Measurements from ENCODE around the gene MAPT. TPM values are rescaled to one million over a fixed set of nuclear protein-coding genes. Genes with fewer than 3 reads are reported as not detected.

The MAPT gene
- total and polyA plus RNA-seq, 9 donors, result 3.8 to 8.8 (median 5.8) TPM

- Histone ChIP-seq H3K4me1 (ENCODE audit: control insufficient read depth, insufficient read depth, low read length) (no peaks in the 10 kb centered on the region), H3K36me3 (ENCODE audit: control insufficient read depth, insufficient read depth, low read length) (no peaks in the 10 kb centered on the region), H3K27me3 (ENCODE audit: control insufficient read depth, insufficient read depth, low read length) (peaks cover 7% of the 10 kb centered on the region), H3K27ac (ENCODE audit: low read length) (no peak overlapping the region), H3K4me3 (ENCODE audit: low read length) (no peak overlapping the region), H3K9me3 (replicated peaks; ENCODE audit: control insufficient read depth, low read depth, low read length) (peaks cover 4% of the 10 kb centered on the region)
- no peak for DNase-seq
- WGBS (ENCODE audit: insufficient coverage), result 13% methylated on average over 6 of the region's 6 CpGs
Measured at GRCh38 chr17:45873728-45874127, 20.6 kb upstream of the MAPT start.

GRCh38 chr17:45874151-45874550 is 20.2 kb upstream of the MAPT start:
- H3K27me3 ChIP-seq (ENCODE audit: control insufficient read depth, insufficient read depth, low read length), result peaks cover 7% of the 10 kb centered on the region
- no peak for DNase-seq
- H3K4me1 ChIP-seq (ENCODE audit: control insufficient read depth, insufficient read depth, low read length), result no peaks in the 10 kb centered on the region
- H3K27ac ChIP-seq (ENCODE audit: low read length), result no peak overlapping the region
- H3K4me3 ChIP-seq (ENCODE audit: low read length), result no peak overlapping the region
- H3K36me3 ChIP-seq (ENCODE audit: control insufficient read depth, insufficient read depth, low read length), result no peaks in the 10 kb centered on the region
- peaks cover 4% of the 10 kb centered on the region for H3K9me3 ChIP-seq (replicated peaks; ENCODE audit: control insufficient read depth, low read depth, low read length)
- no CpG with 5 or more reads among the region's 3 CpGs for WGBS (ENCODE audit: insufficient coverage)

GRCh38 chr17:45876539-45876938 is 17.8 kb upstream of the MAPT start:
- peaks cover 7% of the 10 kb centered on the region for H3K27me3 ChIP-seq (ENCODE audit: control insufficient read depth, insufficient read depth, low read length)
- WGBS (ENCODE audit: insufficient coverage), result 90% methylated on average over 3 of the region's 3 CpGs
- no peak for DNase-seq

GRCh38 chr17:45877467-45877866 is 16.9 kb upstream of the MAPT start:
- no peak for DNase-seq
- H3K4me1 ChIP-seq (ENCODE audit: control insufficient read depth, insufficient read depth, low read length), result no peaks in the 10 kb centered on the region
- peaks cover 7% of the 10 kb centered on the region for H3K27me3 ChIP-seq (ENCODE audit: control insufficient read depth, insufficient read depth, low read length)
- H3K9me3 ChIP-seq (replicated peaks; ENCODE audit: control insufficient read depth, low read depth, low read length), result peaks cover 4% of the 10 kb centered on the region
- no peak overlapping the region for H3K4me3 ChIP-seq (ENCODE audit: low read length)
- H3K36me3 ChIP-seq (ENCODE audit: control insufficient read depth, insufficient read depth, low read length), result no peaks in the 10 kb centered on the region
- no peak overlapping the region for H3K27ac ChIP-seq (ENCODE audit: low read length)
- no CpG with 5 or more reads among the region's 1 CpG for WGBS (ENCODE audit: insufficient coverage)

More at GRCh38 chr17:45876539-45876938, 17.8 kb upstream of the MAPT start:
- H3K4me1 ChIP-seq (ENCODE audit: control insufficient read depth, insufficient read depth, low read length), result no peaks in the 10 kb centered on the region
- H3K27ac ChIP-seq (ENCODE audit: low read length), result no peak overlapping the region
- H3K4me3 ChIP-seq (ENCODE audit: low read length), result no peak overlapping the region
- H3K36me3 ChIP-seq (ENCODE audit: control insufficient read depth, insufficient read depth, low read length), result no peaks in the 10 kb centered on the region
- H3K9me3 ChIP-seq (replicated peaks; ENCODE audit: control insufficient read depth, low read depth, low read length), result peaks cover 4% of the 10 kb centered on the region

GRCh38 chr17:45883063-45883462 is 11.3 kb upstream of the MAPT start:
- Histone ChIP-seq H3K4me1 (ENCODE audit: control insufficient read depth, insufficient read depth, low read length) (no peaks in the 10 kb centered on the region), H3K27me3 (ENCODE audit: control insufficient read depth, insufficient read depth, low read length) (peaks cover 2% of the 10 kb centered on the region), H3K9me3 (replicated peaks; ENCODE audit: control insufficient read depth, low read depth, low read length) (no peaks in the 10 kb centered on the region), H3K4me3 (ENCODE audit: low read length) (no peak overlapping the region), H3K27ac (ENCODE audit: low read length) (no peak overlapping the region), H3K36me3 (ENCODE audit: control insufficient read depth, insufficient read depth, low read length) (no peaks in the 10 kb centered on the region)
- no peak for DNase-seq
- 95% methylated on average over 2 of the region's 2 CpGs for WGBS (ENCODE audit: insufficient coverage)

- Histone ChIP-seq H3K4me3 (ENCODE audit: low read length) (no peak overlapping the region), H3K9me3 (replicated peaks; ENCODE audit: control insufficient read depth, low read depth, low read length) (no peaks in the 10 kb centered on the region), H3K4me1 (ENCODE audit: control insufficient read depth, insufficient read depth, low read length) (no peaks in the 10 kb centered on the region), H3K36me3 (ENCODE audit: control insufficient read depth, insufficient read depth, low read length) (no peaks in the 10 kb centered on the region), H3K27me3 (ENCODE audit: control insufficient read depth, insufficient read depth, low read length) (peaks cover 16% of the 10 kb centered on the region), H3K27ac (ENCODE audit: low read length) (no peak overlapping the region)
- no peak for DNase-seq
- 83% methylated on average over 2 of the region's 2 CpGs for WGBS (ENCODE audit: insufficient coverage)
Measured at GRCh38 chr17:45886852-45887251, 7.5 kb upstream of the MAPT start.

- no peak overlapping the region for H3K27ac ChIP-seq (ENCODE audit: low read length)
- no peaks in the 10 kb centered on the region for H3K4me1 ChIP-seq (ENCODE audit: control insufficient read depth, insufficient read depth, low read length)
- no peaks in the 10 kb centered on the region for H3K36me3 ChIP-seq (ENCODE audit: control insufficient read depth, insufficient read depth, low read length)
- WGBS (ENCODE audit: insufficient coverage), result no CpG with 5 or more reads among the region's 5 CpGs
- no peak for DNase-seq
- H3K27me3 ChIP-seq (ENCODE audit: control insufficient read depth, insufficient read depth, low read length), result peaks cover 25% of the 10 kb centered on the region
- no peak overlapping the region for H3K4me3 ChIP-seq (ENCODE audit: low read length)
- H3K9me3 ChIP-seq (replicated peaks; ENCODE audit: control insufficient read depth, low read depth, low read length), result no peaks in the 10 kb centered on the region
Measured at GRCh38 chr17:45888392-45888791, 6.0 kb upstream of the MAPT start.

- Histone ChIP-seq H3K4me1 (ENCODE audit: control insufficient read depth, insufficient read depth, low read length) (peaks cover 2% of the 10 kb centered on the region), H3K9me3 (replicated peaks; ENCODE audit: control insufficient read depth, low read depth, low read length) (no peaks in the 10 kb centered on the region), H3K36me3 (ENCODE audit: control insufficient read depth, insufficient read depth, low read length) (no peaks in the 10 kb centered on the region), H3K27me3 (ENCODE audit: control insufficient read depth, insufficient read depth, low read length) (peaks cover 26% of the 10 kb centered on the region), H3K4me3 (ENCODE audit: low read length) (no peak overlapping the region), H3K27ac (ENCODE audit: low read length) (no peak overlapping the region)
- no peak for DNase-seq
- WGBS (ENCODE audit: insufficient coverage), result 0% methylated on average over 2 of the region's 4 CpGs
Measured at GRCh38 chr17:45889579-45889978, 4.8 kb upstream of the MAPT start.

GRCh38 chr17:45893725-45894021 is 681 bp upstream of the MAPT start:
- Histone ChIP-seq H3K27me3 (ENCODE audit: control insufficient read depth, insufficient read depth, low read length) (peaks cover 63% of the 10 kb centered on the region), H3K4me1 (ENCODE audit: control insufficient read depth, insufficient read depth, low read length) (peaks cover 21% of the 10 kb centered on the region), H3K4me3 (ENCODE audit: low read length) (peak overlapping the region; percentile 58), H3K36me3 (ENCODE audit: control insufficient read depth, insufficient read depth, low read length) (no peaks in the 10 kb centered on the region), H3K27ac (ENCODE audit: low read length) (peak overlapping the region; percentile 69), H3K9me3 (replicated peaks; ENCODE audit: control insufficient read depth, low read depth, low read length) (no peaks in the 10 kb centered on the region)
- DNase-seq, result no peak
- 70% methylated on average over 2 of the region's 7 CpGs for WGBS (ENCODE audit: insufficient coverage)

GRCh38 chr17:45895304-45895968 is 1.1 kb downstream of the MAPT start:
- Histone ChIP-seq H3K4me3 (ENCODE audit: low read length) (peak overlapping the region; percentile 68), H3K4me1 (ENCODE audit: control insufficient read depth, insufficient read depth, low read length) (peaks cover 21% of the 10 kb centered on the region), H3K27ac (ENCODE audit: low read length) (no peak overlapping the region), H3K9me3 (replicated peaks; ENCODE audit: control insufficient read depth, low read depth, low read length) (no peaks in the 10 kb centered on the region), H3K36me3 (ENCODE audit: control insufficient read depth, insufficient read depth, low read length) (no peaks in the 10 kb centered on the region), H3K27me3 (ENCODE audit: control insufficient read depth, insufficient read depth, low read length) (peaks cover 70% of the 10 kb centered on the region)
- DNase-seq, result peak; percentile 33
- under 1% methylated on average over 43 of the region's 63 CpGs for WGBS (ENCODE audit: insufficient coverage)

All from muscle of leg (tissue), 11 donors.